ENCODE data around the gene SH3BP5L. TPM values are rescaled to one million over a fixed set of nuclear protein-coding genes. Genes with fewer than 3 reads are reported as not detected.

The SH3BP5L gene
- total and polyA plus RNA-seq, 2 experiments from 2014 or later, result 6.5 to 17.2 TPM

- H3K4me2 ChIP-seq, result no peak overlapping the region
- H3K9me2 ChIP-seq (replicated peaks; ENCODE audit: insufficient read depth), result no peaks in the 10 kb centered on the region
- 70% methylated on average over 12 of the region's 12 CpGs for WGBS (ENCODE audit: low lambda C conversion rate, missing lambda C conversion rate)
- no peaks in the 10 kb centered on the region for H3K27me3 ChIP-seq
- peaks cover 10% of the 10 kb centered on the region for H4K20me1 ChIP-seq (ENCODE audit: insufficient read depth, poor library complexity, severe bottlenecking)
- H3K79me2 ChIP-seq, result peaks cover 49% of the 10 kb centered on the region
- H3K4me1 ChIP-seq (ENCODE audit: insufficient read depth), result peaks cover 9% of the 10 kb centered on the region
- peak; percentile 54 for DNase-seq (ENCODE audit: low spot score)
- H3K36me3 ChIP-seq (replicated peaks; ENCODE audit: insufficient read depth, low read depth), result no peaks in the 10 kb centered on the region
- H3K9me3 ChIP-seq (ENCODE audit: low read depth), result no peaks in the 10 kb centered on the region
- no peak overlapping the region for H3K27ac ChIP-seq
- H2AFZ ChIP-seq, result no peak overlapping the region
- H3K4me3 ChIP-seq, result no peak overlapping the region
- TF ChIP-seq CTCF (IDR thresholded peaks at IDR 0.05; ENCODE audit: poor library complexity) (peak; percentile 54), EZH2 (IDR thresholded peaks at IDR 0.05; ENCODE audit: borderline replicate concordance) (no peak)
These were observed 16.1 kb upstream of the SH3BP5L start for GRCh38 chr1:248841702-248842395.

- TF ChIP-seq EZH2 (IDR thresholded peaks at IDR 0.05; ENCODE audit: borderline replicate concordance), result no peak
- TF ChIP-seq CTCF (IDR thresholded peaks at IDR 0.05; ENCODE audit: poor library complexity), result no peak
- TF ChIP-seq EZH2phosphoT487 (IDR thresholded peaks at IDR 0.05; ENCODE audit: low read depth, severe bottlenecking, unreplicated experiment), result no peak
- Histone ChIP-seq H3K9me3 (ENCODE audit: low read depth) (no peaks in the 10 kb centered on the region), H3K4me1 (ENCODE audit: insufficient read depth) (peaks cover 9% of the 10 kb centered on the region), H3K9me2 (replicated peaks; ENCODE audit: insufficient read depth) (no peaks in the 10 kb centered on the region), H3K4me3 (no peak overlapping the region), H3K79me2 (peaks cover 49% of the 10 kb centered on the region), H2AFZ (no peak overlapping the region), H4K20me1 (ENCODE audit: insufficient read depth, poor library complexity, severe bottlenecking) (peaks cover 10% of the 10 kb centered on the region), H3K4me2 (no peak overlapping the region), H3K27me3 (no peaks in the 10 kb centered on the region), H3K36me3 (replicated peaks; ENCODE audit: insufficient read depth, low read depth) (no peaks in the 10 kb centered on the region), H3K27ac (no peak overlapping the region)
- no peak for DNase-seq (ENCODE audit: low spot score)
- WGBS (ENCODE audit: low lambda C conversion rate, missing lambda C conversion rate), result 92% methylated on average over 4 of the region's 4 CpGs
These were observed 15.2 kb upstream of the SH3BP5L start for GRCh38 chr1:248840946-248841345.

GRCh38 chr1:248839168-248839555 lies 13.4 kb upstream of the SH3BP5L start:
- Histone ChIP-seq H3K27me3 (no peaks in the 10 kb centered on the region), H3K79me2 (peaks cover 45% of the 10 kb centered on the region), H3K4me2 (peak overlapping the region; percentile 84), H3K9me2 (replicated peaks; ENCODE audit: insufficient read depth) (no peaks in the 10 kb centered on the region), H3K9me3 (ENCODE audit: low read depth) (no peaks in the 10 kb centered on the region), H4K20me1 (ENCODE audit: insufficient read depth, poor library complexity, severe bottlenecking) (peaks cover 10% of the 10 kb centered on the region), H3K36me3 (replicated peaks; ENCODE audit: insufficient read depth, low read depth) (no peaks in the 10 kb centered on the region), H3K27ac (peak overlapping the region; percentile 99), H3K4me1 (ENCODE audit: insufficient read depth) (peaks cover 9% of the 10 kb centered on the region), H2AFZ (peak overlapping the region; percentile 39), H3K4me3 (peak overlapping the region; percentile 47)
- no peak for DNase-seq (ENCODE audit: low spot score)
- 17% methylated on average over 10 of the region's 10 CpGs for WGBS (ENCODE audit: low lambda C conversion rate, missing lambda C conversion rate)
- TF ChIP-seq CTCF (IDR thresholded peaks at IDR 0.05; ENCODE audit: poor library complexity), result no peak
